Measurements from ENCODE around the gene NPIPB6.
A peak's percentile ranks its signal among the peaks of the same experiment; 100 is the strongest.

The NPIPB6 gene

DNA sequence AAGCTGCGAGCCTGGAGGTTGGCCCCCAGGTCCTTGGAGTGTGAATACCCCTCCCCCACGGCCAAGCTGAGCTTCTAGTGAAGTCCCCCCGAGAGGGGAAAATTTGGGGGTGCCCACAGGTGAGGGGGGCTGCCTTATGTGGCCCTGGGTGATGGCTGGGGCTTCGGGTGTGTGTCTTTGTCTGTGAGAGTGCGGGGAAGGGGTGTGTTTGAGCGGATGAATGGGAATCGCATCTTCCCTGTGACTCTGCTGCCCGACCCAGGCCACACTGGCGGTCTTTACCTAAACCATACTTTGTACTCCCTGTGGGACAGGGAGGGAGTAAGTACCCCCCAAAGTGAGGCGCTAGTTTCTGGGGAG is 69.7 kb downstream of the NPIPB6 start:
- no peak overlapping the region for H3K27ac ChIP-seq (ENCODE audit: extremely low read depth, low read depth, low read length)
- POLR2A ChIA-PET, result interaction anchor here (1.5 kb wide), 1 partner anchor 30 kb away, joined by 4 read pairs; no protein-coding TSS in a partner anchor
- no peaks in the 10 kb centered on the region for H3K9me3 ChIP-seq (ENCODE audit: control insufficient read depth, insufficient read depth, low read depth, low read length)
- peak overlapping the region; percentile 54 for H3K4me3 ChIP-seq (ENCODE audit: low read depth, low read length)
- no peaks in the 10 kb centered on the region; a peak in 1 of 3 replicates for H3K36me3 ChIP-seq (ENCODE audit: control insufficient read depth in 2 of 2, insufficient read depth in 1 of 2, low read length in 2 of 2)
- no peak for TF ChIP-seq ZSCAN16 (tag by site-specific recombination; IDR thresholded peaks at IDR 0.05)
- TF ChIP-seq, protein P1, sequence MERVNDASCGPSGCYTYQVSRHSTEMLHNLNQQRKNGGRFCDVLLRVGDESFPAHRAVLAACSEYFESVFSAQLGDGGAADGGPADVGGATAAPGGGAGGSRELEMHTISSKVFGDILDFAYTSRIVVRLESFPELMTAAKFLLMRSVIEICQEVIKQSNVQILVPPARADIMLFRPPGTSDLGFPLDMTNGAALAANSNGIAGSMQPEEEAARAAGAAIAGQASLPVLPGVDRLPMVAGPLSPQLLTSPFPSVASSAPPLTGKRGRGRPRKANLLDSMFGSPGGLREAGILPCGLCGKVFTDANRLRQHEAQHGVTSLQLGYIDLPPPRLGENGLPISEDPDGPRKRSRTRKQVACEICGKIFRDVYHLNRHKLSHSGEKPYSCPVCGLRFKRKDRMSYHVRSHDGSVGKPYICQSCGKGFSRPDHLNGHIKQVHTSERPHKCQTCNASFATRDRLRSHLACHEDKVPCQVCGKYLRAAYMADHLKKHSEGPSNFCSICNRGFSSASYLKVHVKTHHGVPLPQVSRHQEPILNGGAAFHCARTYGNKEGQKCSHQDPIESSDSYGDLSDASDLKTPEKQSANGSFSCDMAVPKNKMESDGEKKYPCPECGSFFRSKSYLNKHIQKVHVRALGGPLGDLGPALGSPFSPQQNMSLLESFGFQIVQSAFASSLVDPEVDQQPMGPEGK (tag by site-specific recombination; IDR thresholded peaks at IDR 0.05), result peak; percentile 33; the same call in 1 of the 2 replicates
- TF ChIP-seq, protein P2, sequence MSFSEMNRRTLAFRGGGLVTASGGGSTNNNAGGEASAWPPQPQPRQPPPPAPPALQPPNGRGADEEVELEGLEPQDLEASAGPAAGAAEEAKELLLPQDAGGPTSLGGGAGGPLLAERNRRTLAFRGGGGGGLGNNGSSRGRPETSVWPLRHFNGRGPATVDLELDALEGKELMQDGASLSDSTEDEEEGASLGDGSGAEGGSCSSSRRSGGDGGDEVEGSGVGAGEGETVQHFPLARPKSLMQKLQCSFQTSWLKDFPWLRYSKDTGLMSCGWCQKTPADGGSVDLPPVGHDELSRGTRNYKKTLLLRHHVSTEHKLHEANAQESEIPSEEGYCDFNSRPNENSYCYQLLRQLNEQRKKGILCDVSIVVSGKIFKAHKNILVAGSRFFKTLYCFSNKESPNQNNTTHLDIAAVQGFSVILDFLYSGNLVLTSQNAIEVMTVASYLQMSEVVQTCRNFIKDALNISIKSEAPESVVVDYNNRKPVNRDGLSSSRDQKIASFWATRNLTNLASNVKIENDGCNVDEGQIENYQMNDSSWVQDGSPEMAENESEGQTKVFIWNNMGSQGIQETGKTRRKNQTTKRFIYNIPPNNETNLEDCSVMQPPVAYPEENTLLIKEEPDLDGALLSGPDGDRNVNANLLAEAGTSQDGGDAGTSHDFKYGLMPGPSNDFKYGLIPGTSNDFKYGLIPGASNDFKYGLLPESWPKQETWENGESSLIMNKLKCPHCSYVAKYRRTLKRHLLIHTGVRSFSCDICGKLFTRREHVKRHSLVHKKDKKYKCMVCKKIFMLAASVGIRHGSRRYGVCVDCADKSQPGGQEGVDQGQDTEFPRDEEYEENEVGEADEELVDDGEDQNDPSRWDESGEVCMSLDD (tag by site-specific recombination; IDR thresholded peaks at IDR 0.05), result peak; percentile 62
- CTCF ChIA-PET, result interaction anchor here (0.6 to 1.2 kb wide), 4 partner anchors 12 to 36 kb away, joined by 3 to 4 read pairs (median 4); no protein-coding TSS in a partner anchor
- no peaks in the 10 kb centered on the region for H3K4me1 ChIP-seq (ENCODE audit: control insufficient read depth, insufficient read depth, low read length)

DNA sequence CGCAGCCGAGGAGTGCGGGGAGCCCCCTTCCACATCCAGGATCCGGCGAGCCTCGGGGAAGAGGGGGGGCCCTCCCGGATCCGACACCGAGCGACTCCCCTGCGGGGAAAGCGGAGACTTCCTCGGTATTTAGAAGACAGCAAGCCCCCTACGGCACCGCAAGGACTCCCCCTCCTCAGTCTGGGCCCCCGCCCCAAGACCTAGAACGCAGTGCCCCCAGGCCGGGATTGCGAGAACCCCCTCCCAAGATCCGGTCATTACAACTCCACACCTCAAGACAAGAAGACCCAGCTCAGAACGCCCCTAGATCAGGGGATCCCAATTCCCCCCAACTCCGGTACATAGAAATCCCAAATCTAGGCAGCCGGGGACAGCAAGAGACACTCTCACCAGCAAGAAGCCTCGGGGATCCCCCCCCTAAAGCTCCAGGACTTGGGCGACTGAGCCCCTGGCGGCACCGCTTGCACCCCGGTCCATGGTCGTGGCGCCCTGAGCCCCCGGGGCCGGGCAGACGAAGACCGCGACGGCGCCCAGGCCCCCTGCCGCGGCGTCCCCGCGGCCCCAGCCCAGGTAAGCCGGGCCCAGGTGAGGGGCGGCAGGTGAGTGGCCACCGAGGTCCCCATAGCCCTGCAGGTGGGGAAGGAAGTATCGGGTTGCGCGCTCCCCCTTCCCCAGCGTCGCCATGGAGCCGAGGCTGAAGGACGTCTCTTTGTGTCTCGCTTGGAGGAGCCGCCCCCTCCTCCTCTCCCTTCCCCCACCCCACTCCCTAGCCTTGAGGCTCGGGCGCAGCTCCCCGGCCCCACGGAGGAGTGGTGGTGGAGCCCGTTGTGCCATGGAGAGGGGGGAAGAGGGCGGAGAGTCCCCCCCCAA is 70.3 kb downstream of the NPIPB6 start:
- Histone ChIP-seq H3K9me3 (ENCODE audit: control insufficient read depth, insufficient read depth, low read depth, low read length) (no peaks in the 10 kb centered on the region), H3K36me3 (ENCODE audit: control insufficient read depth in 2 of 2, insufficient read depth in 1 of 2, low read length in 2 of 2) (no peaks in the 10 kb centered on the region; a peak in 1 of 3 replicates), H3K4me3 (ENCODE audit: low read depth, low read length) (peak overlapping the region; percentile 54), H3K4me1 (ENCODE audit: control insufficient read depth, insufficient read depth, low read length) (no peaks in the 10 kb centered on the region), H3K27ac (ENCODE audit: extremely low read depth, low read depth, low read length) (peak overlapping the region; percentile 66; the same call in 1 of the 2 replicates)
- ChIA-PET CTCF (interaction anchor here (0.6 to 1.2 kb wide), 4 partner anchors 9 to 28 kb away, joined by 3 to 4 read pairs (median 3); no protein-coding TSS in a partner anchor), POLR2A (interaction anchor here (1.5 kb wide), 1 partner anchor 30 kb away, joined by 4 read pairs; no protein-coding TSS in a partner anchor)
- TF ChIP-seq ZBTB20 (tag by site-specific recombination; IDR thresholded peaks at IDR 0.05) (peak; percentile 21; the same call in 1 of the 2 replicates), EGR2 (tag by site-specific recombination; IDR thresholded peaks at IDR 0.05; ENCODE audit: low read depth) (peak; percentile 20; the same call in 1 of the 2 replicates), ZNF335 (tag by site-specific recombination; conservative IDR thresholded peaks at IDR 0.05) (peak; percentile 75), KLF9 (tag by site-specific recombination; IDR thresholded peaks at IDR 0.05; ENCODE audit: low read depth) (peak; percentile 41; the same call in 1 of the 2 replicates), ZNF843 (tag by site-specific recombination; IDR thresholded peaks at IDR 0.05) (no peak)
- TF ChIP-seq, protein P3, sequence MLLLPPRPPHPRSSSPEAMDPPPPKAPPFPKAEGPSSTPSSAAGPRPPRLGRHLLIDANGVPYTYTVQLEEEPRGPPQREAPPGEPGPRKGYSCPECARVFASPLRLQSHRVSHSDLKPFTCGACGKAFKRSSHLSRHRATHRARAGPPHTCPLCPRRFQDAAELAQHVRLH (tag by site-specific recombination; IDR thresholded peaks at IDR 0.05), result no peak
- TF ChIP-seq, protein P4, sequence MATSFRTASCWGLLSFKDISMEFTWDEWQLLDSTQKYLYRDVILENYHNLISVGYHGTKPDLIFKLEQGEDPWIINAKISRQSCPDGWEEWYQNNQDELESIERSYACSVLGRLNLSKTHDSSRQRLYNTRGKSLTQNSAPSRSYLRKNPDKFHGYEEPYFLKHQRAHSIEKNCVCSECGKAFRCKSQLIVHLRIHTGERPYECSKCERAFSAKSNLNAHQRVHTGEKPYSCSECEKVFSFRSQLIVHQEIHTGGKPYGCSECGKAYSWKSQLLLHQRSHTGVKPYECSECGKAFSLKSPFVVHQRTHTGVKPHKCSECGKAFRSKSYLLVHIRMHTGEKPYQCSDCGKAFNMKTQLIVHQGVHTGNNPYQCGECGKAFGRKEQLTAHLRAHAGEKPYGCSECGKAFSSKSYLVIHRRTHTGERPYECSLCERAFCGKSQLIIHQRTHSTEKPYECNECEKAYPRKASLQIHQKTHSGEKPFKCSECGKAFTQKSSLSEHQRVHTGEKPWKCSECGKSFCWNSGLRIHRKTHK (tag by site-specific recombination; IDR thresholded peaks at IDR 0.05), result no peak
- TF ChIP-seq, protein P5, sequence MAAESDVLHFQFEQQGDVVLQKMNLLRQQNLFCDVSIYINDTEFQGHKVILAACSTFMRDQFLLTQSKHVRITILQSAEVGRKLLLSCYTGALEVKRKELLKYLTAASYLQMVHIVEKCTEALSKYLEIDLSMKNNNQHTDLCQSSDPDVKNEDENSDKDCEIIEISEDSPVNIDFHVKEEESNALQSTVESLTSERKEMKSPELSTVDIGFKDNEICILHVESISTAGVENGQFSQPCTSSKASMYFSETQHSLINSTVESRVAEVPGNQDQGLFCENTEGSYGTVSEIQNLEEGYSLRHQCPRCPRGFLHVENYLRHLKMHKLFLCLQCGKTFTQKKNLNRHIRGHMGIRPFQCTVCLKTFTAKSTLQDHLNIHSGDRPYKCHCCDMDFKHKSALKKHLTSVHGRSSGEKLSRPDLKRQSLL (tag by site-specific recombination; IDR thresholded peaks at IDR 0.05), result peak; percentile 47
- TF ChIP-seq, protein P6, sequence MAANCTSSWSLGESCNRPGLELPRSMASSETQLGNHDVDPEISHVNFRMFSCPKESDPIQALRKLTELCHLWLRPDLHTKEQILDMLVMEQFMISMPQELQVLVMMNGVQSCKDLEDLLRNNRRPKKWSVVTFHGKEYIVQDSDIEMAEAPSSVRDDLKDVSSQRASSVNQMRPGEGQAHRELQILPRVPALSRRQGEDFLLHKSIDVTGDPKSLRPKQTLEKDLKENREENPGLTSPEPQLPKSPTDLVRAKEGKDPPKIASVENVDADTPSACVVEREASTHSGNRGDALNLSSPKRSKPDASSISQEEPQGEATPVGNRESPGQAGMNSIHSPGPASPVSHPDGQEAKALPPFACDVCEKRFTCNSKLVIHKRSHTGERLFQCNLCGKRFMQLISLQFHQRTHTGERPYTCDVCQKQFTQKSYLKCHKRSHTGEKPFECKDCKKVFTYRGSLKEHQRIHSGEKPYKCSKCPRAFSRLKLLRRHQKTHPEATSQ (tag by site-specific recombination; IDR thresholded peaks at IDR 0.05), result no peak
- TF ChIP-seq, protein P7, sequence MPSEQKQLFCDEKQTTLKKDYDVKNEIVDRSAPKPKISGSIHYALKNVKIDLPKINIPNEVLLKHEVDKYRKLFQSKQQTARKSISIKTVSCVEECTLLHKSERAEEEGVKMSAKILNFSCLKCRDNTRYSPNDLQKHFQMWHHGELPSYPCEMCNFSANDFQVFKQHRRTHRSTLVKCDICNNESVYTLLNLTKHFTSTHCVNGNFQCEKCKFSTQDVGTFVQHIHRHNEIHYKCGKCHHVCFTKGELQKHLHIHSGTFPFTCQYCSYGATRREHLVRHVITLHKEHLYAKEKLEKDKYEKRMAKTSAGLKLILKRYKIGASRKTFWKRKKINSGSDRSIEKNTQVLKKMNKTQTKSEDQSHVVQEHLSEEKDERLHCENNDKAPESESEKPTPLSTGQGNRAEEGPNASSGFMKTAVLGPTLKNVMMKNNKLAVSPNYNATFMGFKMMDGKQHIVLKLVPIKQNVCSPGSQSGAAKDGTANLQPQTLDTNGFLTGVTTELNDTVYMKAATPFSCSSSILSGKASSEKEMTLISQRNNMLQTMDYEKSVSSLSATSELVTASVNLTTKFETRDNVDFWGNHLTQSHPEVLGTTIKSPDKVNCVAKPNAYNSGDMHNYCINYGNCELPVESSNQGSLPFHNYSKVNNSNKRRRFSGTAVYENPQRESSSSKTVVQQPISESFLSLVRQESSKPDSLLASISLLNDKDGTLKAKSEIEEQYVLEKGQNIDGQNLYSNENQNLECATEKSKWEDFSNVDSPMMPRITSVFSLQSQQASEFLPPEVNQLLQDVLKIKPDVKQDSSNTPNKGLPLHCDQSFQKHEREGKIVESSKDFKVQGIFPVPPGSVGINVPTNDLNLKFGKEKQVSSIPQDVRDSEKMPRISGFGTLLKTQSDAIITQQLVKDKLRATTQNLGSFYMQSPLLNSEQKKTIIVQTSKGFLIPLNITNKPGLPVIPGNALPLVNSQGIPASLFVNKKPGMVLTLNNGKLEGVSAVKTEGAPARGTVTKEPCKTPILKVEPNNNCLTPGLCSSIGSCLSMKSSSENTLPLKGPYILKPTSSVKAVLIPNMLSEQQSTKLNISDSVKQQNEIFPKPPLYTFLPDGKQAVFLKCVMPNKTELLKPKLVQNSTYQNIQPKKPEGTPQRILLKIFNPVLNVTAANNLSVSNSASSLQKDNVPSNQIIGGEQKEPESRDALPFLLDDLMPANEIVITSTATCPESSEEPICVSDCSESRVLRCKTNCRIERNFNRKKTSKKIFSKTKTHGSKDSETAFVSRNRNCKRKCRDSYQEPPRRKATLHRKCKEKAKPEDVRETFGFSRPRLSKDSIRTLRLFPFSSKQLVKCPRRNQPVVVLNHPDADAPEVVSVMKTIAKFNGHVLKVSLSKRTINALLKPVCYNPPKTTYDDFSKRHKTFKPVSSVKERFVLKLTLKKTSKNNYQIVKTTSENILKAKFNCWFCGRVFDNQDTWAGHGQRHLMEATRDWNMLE (tag by site-specific recombination; conservative IDR thresholded peaks at IDR 0.05; ENCODE audit: low read depth), result no peak
- TF ChIP-seq, protein P8, sequence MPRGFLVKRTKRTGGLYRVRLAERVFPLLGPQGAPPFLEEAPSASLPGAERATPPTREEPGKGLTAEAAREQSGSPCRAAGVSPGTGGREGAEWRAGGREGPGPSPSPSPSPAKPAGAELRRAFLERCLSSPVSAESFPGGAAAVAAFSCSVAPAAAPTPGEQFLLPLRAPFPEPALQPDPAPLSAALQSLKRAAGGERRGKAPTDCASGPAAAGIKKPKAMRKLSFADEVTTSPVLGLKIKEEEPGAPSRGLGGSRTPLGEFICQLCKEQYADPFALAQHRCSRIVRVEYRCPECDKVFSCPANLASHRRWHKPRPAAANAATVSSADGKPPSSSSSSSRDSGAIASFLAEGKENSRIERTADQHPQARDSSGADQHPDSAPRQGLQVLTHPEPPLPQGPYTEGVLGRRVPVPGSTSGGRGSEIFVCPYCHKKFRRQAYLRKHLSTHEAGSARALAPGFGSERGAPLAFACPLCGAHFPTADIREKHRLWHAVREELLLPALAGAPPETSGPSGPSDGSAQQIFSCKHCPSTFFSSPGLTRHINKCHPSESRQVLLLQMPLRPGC (tag by site-specific recombination; IDR thresholded peaks at IDR 0.05), result 0 out of 2 replicates have a peak, but pooled peaks have one; percentile 14

Measured in HEK293 (cell line).